H1 (cell line): ENCODE measurements around the gene PTPRD. TPM values are rescaled to one million over a fixed set of nuclear protein-coding genes. Genes with fewer than 3 reads are reported as not detected.

ENCODE experiments used
- CTCF ChIA-PET: fragments of 300-600 bp; sonication (Branson Sonifier 250); formaldehyde crosslinking; loops from one replicate; lab custom pipeline; 2021; ENCODE audit not compliant: partially characterized antibody; lab: Charles Lee
- POLR2A ChIA-PET: fragments of 300-600 bp; sonication (Branson Sonifier 250); formaldehyde crosslinking; loops from one replicate; lab custom pipeline; 2021; ENCODE audit warnings: inconsistent platforms; ENCODE audit not compliant: partially characterized antibody; lab: Charles Lee
- DNase-seq, 2 experiments: peaks; one replicate each; pipeline versions ENCODE4 v3.0.0 to v3.0.0-alpha.2; 2010 to 2022; ENCODE audit warnings: low spot score in 2 of 2, low read depth in 1 of 2, mixed read lengths in 1 of 2
- FAIRE-seq: peaks from 2 replicates; lab custom pipeline; 2011; peaks lifted over from hg19 to GRCh38; lab: Jason Lieb, UNC
- H2AFZ ChIP-seq: 2 replicates; pipeline ENCODE4 v1.8.1; 2012; ENCODE audit warnings: low read length, inconsistent platforms
- H2AK5ac ChIP-seq: 2 replicates; pipeline ENCODE4 v1.6.1; 2013; ENCODE audit warnings: low read depth, low read length
- H2BK120ac ChIP-seq: replicated peaks from 2 replicates; pipeline ENCODE3; 2013; ENCODE audit warnings: low read depth, low read length, inconsistent platforms
- H2BK12ac ChIP-seq: 2 replicates; pipeline ENCODE4 v1.6.1; 2013; ENCODE audit warnings: low read depth, low read length
- H2BK15ac ChIP-seq: 2 replicates; pipeline ENCODE4 v1.6.1; 2013; ENCODE audit warnings: low read length
- H2BK20ac ChIP-seq: 2 replicates; pipeline ENCODE4 v1.6.1; 2013; ENCODE audit warnings: low read length
- H2BK5ac ChIP-seq: 2 replicates; pipeline ENCODE4 v1.6.1; 2013; ENCODE audit warnings: low read depth, low read length
- H3K14ac ChIP-seq: 2 replicates; pipeline ENCODE4 v1.6.1; 2013; ENCODE audit warnings: inconsistent platforms; ENCODE audit not compliant: insufficient read length
- H3K18ac ChIP-seq: 2 replicates; pipeline ENCODE4 v1.6.1; 2013; ENCODE audit warnings: low read length; ENCODE audit errors: extremely low read depth
- H3K23ac ChIP-seq: 2 replicates; pipeline ENCODE4 v1.6.1; 2013; ENCODE audit warnings: inconsistent platforms; ENCODE audit not compliant: insufficient read length
- H3K23me2 ChIP-seq: 2 replicates; pipeline ENCODE4 v1.6.1; 2013; ENCODE audit warnings: low read depth, low read length
- H3K27ac ChIP-seq: 2 replicates; pipeline ENCODE4 v1.6.1; 2011; ENCODE audit warnings: low read depth, low read length, inconsistent platforms
- H3K27me3 ChIP-seq, 4 experiments: replicated peaks in 1 of 4; 1 replicate in 1 of 4; 2 replicates in 3 of 4; pipeline versions ENCODE4 v1.6.1 to v1.8.1; 2011 to 2013; ENCODE audit warnings: low read length in 3 of 4, mild to moderate bottlenecking in 3 of 4, inconsistent platforms in 2 of 4, mixed read lengths in 2 of 4, moderate library complexity in 1 of 4; ENCODE audit not compliant: control insufficient read depth in 3 of 4, insufficient read depth in 3 of 4; ENCODE audit errors: extremely low read depth in 1 of 4
- H3K36me3 ChIP-seq, 4 experiments: 2 replicates each; pipeline versions ENCODE4 v1.6.1 to v1.8.1; 2011 to 2013; ENCODE audit warnings: mild to moderate bottlenecking in 4 of 4, low read length in 3 of 4, moderate library complexity in 2 of 4, control low read depth in 1 of 4, inconsistent platforms in 1 of 4; ENCODE audit not compliant: insufficient read depth in 4 of 4, control insufficient read depth in 2 of 4
- H3K4ac ChIP-seq: replicated peaks from 2 replicates; pipeline ENCODE3; 2013; ENCODE audit warnings: low read length, low read depth, mixed read lengths, inconsistent platforms; ENCODE audit not compliant: insufficient read length
- H3K4me1 ChIP-seq, 4 experiments: replicated peaks in 1 of 4; 1 replicate in 1 of 4; 2 replicates in 3 of 4; pipeline versions ENCODE4 v1.6.1 to v1.8.1; 2011 to 2013; ENCODE audit warnings: low read length in 3 of 4, inconsistent platforms in 2 of 4, mixed read lengths in 1 of 4; ENCODE audit not compliant: insufficient read depth in 4 of 4, control insufficient read depth in 3 of 4
- H3K4me2 ChIP-seq, 2 experiments: 2 replicates each; pipeline versions ENCODE4 v1.6.1 to v1.8.1; 2011 to 2013; ENCODE audit warnings: low read depth in 2 of 2, low read length in 2 of 2, control low read depth in 1 of 2, inconsistent platforms in 1 of 2, mild to moderate bottlenecking in 1 of 2; ENCODE audit not compliant: insufficient read depth in 1 of 2
- H3K4me3 ChIP-seq, 4 experiments: fragments of 200-600, 300-600 bp in 1 of 4; sonication (generic), shearing (Covaris generic), sonication (Bioruptor Twin) in 1 of 4; 2 replicates each; pipeline versions ENCODE4 v1.5.1 to v1.8.1; 2011 to 2016; ENCODE audit warnings: low read length in 4 of 4, low read depth in 3 of 4, control low read depth in 2 of 4, inconsistent platforms in 2 of 4, mild to moderate bottlenecking in 2 of 4, mixed read lengths in 1 of 4, moderate library complexity in 1 of 4; ENCODE audit not compliant: insufficient read depth in 2 of 4; ENCODE audit errors: extremely low read depth in 1 of 4
- H3K56ac ChIP-seq: replicated peaks from 2 replicates; pipeline ENCODE3; 2013; ENCODE audit warnings: low read depth, mild to moderate bottlenecking, mixed read lengths, low read length, inconsistent platforms; ENCODE audit not compliant: insufficient read length
- H3K79me1 ChIP-seq: 2 replicates; pipeline ENCODE4 v1.6.1; 2013; ENCODE audit warnings: low read depth, low read length, control low read depth
- H3K79me2 ChIP-seq, 2 experiments: 2 replicates each; pipeline versions ENCODE4 v1.6.1 to v1.8.1; 2012 to 2013; ENCODE audit warnings: low read length in 2 of 2, mild to moderate bottlenecking in 2 of 2, inconsistent platforms in 1 of 2; ENCODE audit not compliant: insufficient read depth in 2 of 2, control insufficient read depth in 1 of 2
- H3K9ac ChIP-seq, 4 experiments: replicated peaks in 1 of 4; 1 replicate in 1 of 4; 2 replicates in 3 of 4; pipeline versions ENCODE4 v1.6.1 to v1.8.1; 2011 to 2013; ENCODE audit warnings: low read depth in 3 of 4, low read length in 3 of 4, control low read depth in 2 of 4, mild to moderate bottlenecking in 2 of 4, moderate library complexity in 2 of 4, inconsistent platforms in 1 of 4; ENCODE audit errors: extremely low read depth in 1 of 4
- H3K9me3 ChIP-seq, 2 experiments: 2 replicates each; pipeline versions ENCODE4 v1.6.1 to v1.8.1; 2012 to 2013; ENCODE audit warnings: mild to moderate bottlenecking in 2 of 2, moderate library complexity in 2 of 2, control low read depth in 1 of 2, inconsistent platforms in 1 of 2, low read depth in 1 of 2, low read length in 1 of 2, mixed read lengths in 1 of 2; ENCODE audit not compliant: insufficient read depth in 2 of 2
- H4K20me1 ChIP-seq, 2 experiments: replicated peaks in 1 of 2; 2 replicates each; pipeline versions ENCODE3 to v1.8.1; 2011 to 2013; ENCODE audit warnings: inconsistent platforms in 2 of 2, low read length in 2 of 2, mild to moderate bottlenecking in 1 of 2; ENCODE audit not compliant: insufficient read depth in 2 of 2, control insufficient read depth in 1 of 2
- H4K5ac ChIP-seq: 2 replicates; pipeline ENCODE4 v1.6.1; 2013; ENCODE audit warnings: low read length, low read depth, mixed read lengths, inconsistent platforms; ENCODE audit not compliant: insufficient read length
- H4K8ac ChIP-seq: 2 replicates; pipeline ENCODE4 v1.8.0; 2013; ENCODE audit warnings: mild to moderate bottlenecking, moderate library complexity, low read length, inconsistent platforms; ENCODE audit not compliant: insufficient read depth; ENCODE audit errors: extremely low read depth
- H4K91ac ChIP-seq: replicated peaks from 2 replicates; pipeline ENCODE3; 2013; ENCODE audit warnings: low read length, mixed read lengths, inconsistent platforms; ENCODE audit not compliant: insufficient read length
- EZH2 ChIP-seq: fragments of 200-600 bp; sonication (generic); IDR thresholded peaks from 2 replicates; pipeline ENCODE4 v1.7.1; 2012; ENCODE audit warnings: low read depth, mild to moderate bottlenecking, moderate library complexity, low read length, inconsistent platforms; ENCODE audit not compliant: severe bottlenecking
- KDM1A ChIP-seq: fragments of 200-600, 300-600 bp; sonication (generic); IDR thresholded peaks from 2 replicates; pipeline ENCODE4 v1.7.1; 2016; ENCODE audit warnings: mild to moderate bottlenecking, low read length, borderline replicate concordance
- POU5F1 ChIP-seq: IDR thresholded peaks from 2 replicates; pipeline ENCODE4 v1.6.1; 2011; ENCODE audit warnings: low read depth, mild to moderate bottlenecking, low read length, moderate library complexity
- SP4 ChIP-seq: IDR thresholded peaks from 2 replicates; pipeline ENCODE4 v1.6.1; 2012; ENCODE audit warnings: low read length, inconsistent platforms
- YY1 ChIP-seq: IDR thresholded peaks from 2 replicates; pipeline ENCODE4 v1.6.1; 2011; ENCODE audit warnings: low read depth, mild to moderate bottlenecking, low read length
- WGBS, 2 experiments: shearing (Covaris generic) in 1 of 2; methylation state at CpG; one replicate each; pipeline versions ENCODE4 v1.1.6 to v1.1.7; 2013 to 2015; ENCODE audit warnings: low lambda C conversion rate in 2 of 2, mixed read lengths in 2 of 2, inconsistent platforms in 1 of 2, low coverage in 1 of 2, missing lambda C conversion rate in 1 of 2; ENCODE audit not compliant: insufficient replicate concordance in 2 of 2, insufficient coverage in 1 of 2, insufficient read length in 1 of 2; ENCODE audit errors: extremely low coverage in 1 of 2, missing lambda C conversion rate in 1 of 2; 5-methylcytosine and 5-hydroxymethylcytosine counted together
- polyA plus RNA-seq, 7 experiments: library from polyadenylated mRNA; depleted of rRNA in 3 of 7; stranded (reverse) in 5 of 7; unstranded in 2 of 7; fragments of >200 nt in 5 of 7; fragments of 200-250 nt in 2 of 7; gene quantifications; 1 replicate in 5 of 7; 2 replicates in 1 of 7; 4 replicates in 1 of 7; pipeline versions ENCODE4 v1.2.1 to v1.2.3, GENCODE V29; 2011 to 2013; ENCODE audit warnings: missing spikeins in 2 of 7, mixed read lengths in 2 of 7
- total RNA-seq: library from RNA; stranded (reverse); fragmentation: NEBNext Ultra II Directional; extraction: Animal tissue kit (Norgen Biotek cat#: 25700); gene quantifications from 2 replicates; pipeline ENCODE4 v1.2.1, GENCODE V29; 2021
- TF ChIP-seq, protein P1 (sequence below): IDR thresholded peaks from 2 replicates; pipeline ENCODE4 v1.6.1; 2011; ENCODE audit warnings: low read length, improper control_type of control experiment

The PTPRD gene
- total and polyA plus RNA-seq, 2 of the 8 experiments (the other 6 are each of a cell fraction or from before 2014, with no cell fraction given) = 17.2 to 77.0 TPM

DNA sequence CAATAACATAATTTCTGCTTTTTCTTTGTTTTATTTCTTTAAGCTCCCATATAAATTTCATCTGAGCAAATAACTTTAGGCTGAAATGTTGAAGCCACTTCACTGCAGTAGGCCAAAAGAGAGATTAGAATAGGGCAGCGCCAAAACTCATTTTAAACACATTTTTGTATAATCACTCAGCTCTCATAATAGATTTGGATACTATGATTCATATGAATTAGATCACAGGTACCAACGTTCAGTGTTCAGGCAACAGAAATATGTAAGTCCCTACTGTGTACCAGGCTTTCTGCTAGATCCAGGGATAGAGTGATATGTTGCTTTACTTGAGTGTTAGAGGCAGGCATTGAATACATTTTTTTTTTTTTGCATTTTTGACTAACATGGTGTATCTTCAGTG is 370.5 kb downstream of the PTPRD start:
- Histone ChIP-seq H3K14ac (no peak overlapping the region), H3K56ac (no peak overlapping the region), H3K79me2 (no peaks in the 10 kb centered on the region), H3K4me2 (no peak overlapping the region), H3K23me2 (no peaks in the 10 kb centered on the region), H3K27me3 (no peaks in the 10 kb centered on the region), H3K9me3 (no peaks in the 10 kb centered on the region), H3K9ac (no peak overlapping the region), H2BK12ac (no peak overlapping the region), H4K8ac (no peak overlapping the region)
- 86% methylated on average over 2 of the region's 2 CpGs; no CpG with 5 or more reads in 1 of the 2 experiments for WGBS, 2 experiments
- CTCF ChIA-PET = interaction anchor here (0.9 kb wide), 1 partner anchor 20 kb away, joined by 3 read pairs; no protein-coding TSS in a partner anchor
- no peak for TF ChIP-seq YY1
- no peak for TF ChIP-seq EZH2
- no peak for TF ChIP-seq KDM1A
- no peak for TF ChIP-seq SP4
- TF ChIP-seq, protein P1, sequence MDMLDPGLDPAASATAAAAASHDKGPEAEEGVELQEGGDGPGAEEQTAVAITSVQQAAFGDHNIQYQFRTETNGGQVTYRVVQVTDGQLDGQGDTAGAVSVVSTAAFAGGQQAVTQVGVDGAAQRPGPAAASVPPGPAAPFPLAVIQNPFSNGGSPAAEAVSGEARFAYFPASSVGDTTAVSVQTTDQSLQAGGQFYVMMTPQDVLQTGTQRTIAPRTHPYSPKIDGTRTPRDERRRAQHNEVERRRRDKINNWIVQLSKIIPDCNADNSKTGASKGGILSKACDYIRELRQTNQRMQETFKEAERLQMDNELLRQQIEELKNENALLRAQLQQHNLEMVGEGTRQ = no peak
- TF ChIP-seq POU5F1 = no peak
- TF ChIP-seq, all 59 proteins: peak for 0
- POLR2A ChIA-PET = no interaction called here
- Histone ChIP-seq H3K79me1 (no peaks in the 10 kb centered on the region), H3K4me1 (no peaks in the 10 kb centered on the region), H4K5ac (no peak overlapping the region), H3K4me3 (no peak overlapping the region), H3K27ac (no peak overlapping the region), H4K91ac (no peak overlapping the region), H3K36me3 (no peaks in the 10 kb centered on the region), H2BK20ac (no peak overlapping the region), H2BK120ac (no peak overlapping the region), H2AK5ac (no peak overlapping the region), H3K4ac (no peak overlapping the region), H2BK15ac (no peak overlapping the region), H2BK5ac (no peak overlapping the region), H3K18ac (no peak overlapping the region), H2AFZ (no peak overlapping the region), H4K20me1 (no peaks in the 10 kb centered on the region), H3K23ac (no peak overlapping the region)
- no peak for DNase-seq
- no peak for FAIRE-seq
